Stimulated activated CD4-positive, alpha-beta T cell treated with anti-CD3 and anti-CD28 coated beads, TNF-alpha, amount 100 ng/mL, for 1 hour (primary cell): ENCODE data around the gene HOXA3.

Experiments used
- DNase-seq, 3 donors: peaks; one replicate each; pipeline ENCODE4 v3.0.0-alpha.2; 2020; ENCODE audit warnings: low read depth in 3 of 3, low spot score in 1 of 3

HOXA3 gene

GRCh38 chr7:27145914-27146412 is 6.4 kb downstream of the HOXA3 start:
- DNase-seq, result no peak

DNA sequence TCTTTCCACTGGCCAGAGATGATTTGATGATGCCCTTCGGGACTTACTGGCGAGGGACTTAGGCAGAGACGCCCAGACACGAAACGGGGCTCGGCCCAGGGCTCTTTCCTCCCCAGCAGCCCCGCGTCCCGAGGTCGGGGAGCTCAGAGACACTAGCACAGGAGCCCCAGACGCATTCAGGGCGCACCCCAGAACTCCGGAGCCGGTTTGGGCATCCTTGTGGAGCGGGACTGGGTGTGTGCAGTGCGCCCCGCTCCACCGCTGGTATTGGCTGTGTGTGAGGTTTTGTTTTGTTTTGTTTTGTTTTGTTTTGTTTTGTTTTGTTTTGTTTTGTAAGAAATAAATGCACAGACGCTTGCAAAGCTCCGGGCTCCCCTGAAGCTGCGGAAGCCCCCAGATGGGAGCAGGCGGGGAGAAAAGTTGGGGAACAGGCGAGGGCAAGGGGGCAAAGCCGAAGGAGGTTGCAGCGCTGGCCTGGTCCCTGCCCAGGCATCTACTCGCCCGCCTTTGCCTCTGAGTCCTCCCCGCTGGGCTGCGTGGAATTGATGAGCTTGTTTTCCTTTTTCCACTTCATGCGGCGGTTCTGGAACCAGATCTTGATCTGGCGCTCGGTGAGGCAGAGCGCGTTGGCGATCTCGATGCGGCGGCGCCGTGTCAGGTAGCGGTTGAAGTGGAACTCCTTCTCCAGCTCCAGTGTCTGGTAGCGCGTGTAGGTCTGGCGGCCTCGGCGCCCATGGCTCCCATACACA is 7.0 kb downstream of the HOXA3 start:
- DNase-seq, result no peak

- no peak for DNase-seq
These were observed 7.6 kb downstream of the HOXA3 start for GRCh38 chr7:27144781-27145164.

- no peak for DNase-seq
These were observed 8.2 kb downstream of the HOXA3 start for GRCh38 chr7:27143950-27144780.

DNA sequence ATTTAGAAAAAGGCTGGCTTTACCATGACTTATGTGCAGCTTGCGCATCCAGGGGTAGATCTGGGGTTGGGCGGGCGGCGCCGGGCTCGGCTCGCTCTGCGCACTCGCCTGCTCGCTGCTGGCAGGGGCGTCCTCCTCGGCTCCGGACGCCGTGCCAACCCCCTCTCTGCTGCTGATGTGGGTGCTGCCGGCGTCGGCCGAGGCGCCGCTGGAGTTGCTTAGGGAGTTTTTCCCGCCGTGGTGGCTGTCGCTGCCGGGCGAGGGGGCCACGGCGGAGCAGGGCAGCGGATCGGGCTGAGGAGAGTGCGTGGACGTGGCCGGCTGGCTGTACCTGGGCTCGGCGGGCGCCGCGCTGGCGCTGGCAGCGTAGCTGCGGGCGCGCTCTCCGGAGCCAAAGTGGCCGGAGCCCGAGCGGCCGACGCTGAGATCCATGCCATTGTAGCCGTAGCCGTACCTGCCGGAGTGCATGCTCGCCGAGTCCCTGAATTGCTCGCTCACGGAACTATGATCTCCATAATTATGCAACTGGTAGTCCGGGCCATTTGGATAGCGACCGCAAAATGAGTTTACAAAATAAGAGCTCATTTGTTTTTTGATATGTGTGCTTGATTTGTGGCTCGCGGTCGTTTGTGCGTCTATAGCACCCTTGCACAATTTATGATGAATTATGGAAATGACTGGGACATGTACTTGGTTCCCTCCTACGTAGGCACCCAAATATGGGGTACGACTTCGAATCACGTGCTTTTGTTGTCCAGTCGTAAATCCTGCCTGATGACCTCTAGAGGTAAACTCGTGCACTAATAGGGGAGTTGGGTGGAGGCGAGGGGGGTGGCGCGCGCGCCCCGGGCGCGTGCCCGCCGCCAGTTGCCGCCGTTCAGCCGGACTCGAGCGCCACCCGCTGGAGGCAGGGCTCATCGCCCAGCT is 9.1 kb downstream of the HOXA3 start, which contains the start of gene HOXA5:
Gene HOXA5 (minus strand): TSS at position 659 of the 927 bp plus-strand sequence. CDS start 74 bp downstream, at position 585.
- no peak for DNase-seq

DNA sequence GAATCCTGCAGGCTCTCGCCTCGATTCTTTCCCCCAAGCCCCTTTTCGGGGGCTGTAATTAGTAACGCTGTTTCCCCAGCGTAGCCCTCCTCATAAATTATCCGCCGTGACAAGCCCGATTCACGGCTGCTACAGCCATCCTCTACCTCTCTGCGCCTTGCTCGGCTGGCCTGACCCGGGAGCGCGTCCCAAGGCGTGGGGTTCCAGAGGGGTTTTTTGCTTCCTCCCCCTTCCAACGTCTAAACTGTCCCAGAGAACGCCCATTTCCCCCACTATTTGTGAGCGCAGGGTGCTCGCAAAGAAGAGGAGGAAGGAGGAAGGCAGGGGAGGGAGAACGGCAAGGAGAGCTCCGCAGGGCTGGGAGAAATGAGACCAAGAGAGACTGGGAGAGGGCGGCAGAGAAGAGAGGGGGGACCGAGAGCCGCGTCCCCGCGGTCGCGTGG is 9.8 kb downstream of the HOXA3 start:
- DNase-seq, result no peak

DNA sequence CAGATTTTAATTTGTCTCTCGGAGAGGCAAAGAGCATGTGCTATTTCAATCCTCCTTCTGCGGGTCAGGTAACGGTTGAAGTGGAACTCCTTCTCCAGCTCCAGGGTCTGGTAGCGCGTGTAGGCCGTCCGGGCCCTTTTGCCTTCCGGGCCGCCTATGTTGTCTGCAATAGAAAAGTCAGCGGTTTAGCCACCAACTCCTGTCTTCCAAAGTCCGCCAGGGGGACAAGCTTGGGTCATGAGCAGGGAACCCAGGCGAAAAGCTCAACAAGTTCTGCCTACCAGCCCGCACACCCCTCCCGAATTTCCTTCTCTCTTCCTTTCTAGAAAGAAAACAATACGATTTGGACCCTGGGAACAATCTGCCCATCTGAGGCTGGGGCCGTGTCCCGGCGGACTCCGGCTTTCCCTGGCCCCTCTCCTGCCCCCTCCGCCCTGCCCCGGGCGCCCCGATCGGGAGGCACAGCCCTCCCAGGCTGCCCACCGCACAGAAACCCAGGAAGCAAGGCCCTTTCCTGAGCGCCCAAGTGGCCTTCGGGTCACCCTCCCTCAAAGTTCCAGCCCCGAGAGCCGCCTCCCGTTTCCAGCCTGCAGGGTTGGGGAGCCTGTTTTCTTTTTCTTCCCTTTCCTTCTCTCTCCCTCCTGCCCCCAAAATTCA is 10.3 kb downstream of the HOXA3 start:
- DNase-seq, result no peak

DNA sequence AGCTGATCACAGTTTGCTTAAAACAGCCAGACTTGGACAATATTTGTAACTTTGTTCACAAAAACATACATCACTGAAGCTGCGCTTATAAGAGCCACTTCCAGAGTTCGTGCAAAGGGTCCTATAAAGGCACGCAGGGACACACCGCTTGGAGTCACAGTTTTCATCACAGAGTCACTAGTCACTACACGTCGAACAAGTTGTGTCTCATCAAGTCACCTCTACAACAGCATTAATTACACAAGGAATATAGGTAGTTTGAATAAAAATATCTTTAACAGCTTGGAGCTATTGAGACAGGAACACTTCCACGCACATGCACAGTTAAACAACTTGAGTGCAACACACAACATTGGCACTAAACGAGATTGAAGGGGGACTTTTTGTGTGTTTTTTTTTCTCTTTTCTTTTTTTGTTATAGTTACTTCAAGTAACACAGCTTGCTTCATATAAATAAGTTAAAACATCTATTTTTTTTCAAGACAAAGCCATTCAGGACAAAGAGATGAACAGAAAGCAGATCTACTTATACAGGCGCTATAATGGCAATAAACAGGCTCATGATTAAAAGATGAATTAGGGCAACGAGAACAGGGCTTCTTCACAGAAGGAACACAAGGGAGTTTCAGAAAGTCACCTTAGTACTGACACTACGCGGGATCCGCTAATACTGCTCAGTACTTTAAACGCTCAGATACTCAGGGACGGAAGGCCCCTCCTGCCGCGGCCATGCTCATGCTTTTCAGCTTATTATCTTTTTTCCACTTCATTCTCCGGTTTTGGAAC is 11.1 kb downstream of the HOXA3 start:
- DNase-seq, result no peak

GRCh38 chr7:27140126-27140857 is 12.1 kb downstream of the HOXA3 start:
- no peak for DNase-seq

DNA sequence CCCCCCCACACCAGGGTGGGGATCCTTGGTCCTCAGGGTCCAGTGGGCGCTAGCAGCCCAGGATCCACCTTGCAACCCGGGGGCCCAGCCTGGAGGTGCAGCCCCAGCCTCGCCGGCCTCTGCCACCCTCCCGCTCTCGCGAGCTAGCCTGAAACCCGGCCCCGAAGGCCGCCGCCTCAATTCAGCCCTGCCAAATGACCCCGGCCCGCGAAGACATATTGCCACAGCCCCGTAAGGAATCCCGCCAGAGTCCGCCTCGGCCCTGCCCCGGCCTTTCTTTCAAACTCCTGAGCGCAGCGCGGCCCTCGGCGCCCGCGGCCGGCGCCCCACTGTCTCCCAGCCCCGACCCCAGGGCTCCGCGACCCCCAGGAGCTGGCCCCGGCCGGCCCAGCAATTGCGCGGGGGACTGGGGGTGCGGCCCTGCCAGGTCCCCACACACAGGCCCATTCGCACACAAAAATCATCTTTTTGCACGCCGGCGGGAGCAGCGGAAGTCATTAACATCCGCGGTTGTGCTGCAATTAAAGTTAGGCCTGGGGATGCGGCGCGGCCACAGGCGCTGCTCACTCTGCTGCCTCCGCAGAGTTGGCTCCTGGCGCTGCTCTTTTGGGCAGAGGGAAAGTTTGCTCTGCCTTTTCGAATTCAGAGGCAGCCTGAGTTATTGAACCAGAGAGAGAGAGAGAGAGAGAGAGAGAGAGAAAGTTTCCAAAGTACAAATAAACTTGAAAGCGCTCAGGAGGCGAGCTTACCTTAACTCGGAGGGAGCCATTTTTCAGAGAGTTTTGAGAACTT is 12.9 kb downstream of the HOXA3 start:
- DNase-seq, result no peak

- no peak for DNase-seq
These were observed 13.4 kb downstream of the HOXA3 start for GRCh38 chr7:27138985-27139333.

GRCh38 chr7:27138472-27138871 is 13.9 kb downstream of the HOXA3 start:
- DNase-seq, result no peak

- no peak for DNase-seq
These were observed 14.6 kb downstream of the HOXA3 start for GRCh38 chr7:27137640-27138315.

DNA sequence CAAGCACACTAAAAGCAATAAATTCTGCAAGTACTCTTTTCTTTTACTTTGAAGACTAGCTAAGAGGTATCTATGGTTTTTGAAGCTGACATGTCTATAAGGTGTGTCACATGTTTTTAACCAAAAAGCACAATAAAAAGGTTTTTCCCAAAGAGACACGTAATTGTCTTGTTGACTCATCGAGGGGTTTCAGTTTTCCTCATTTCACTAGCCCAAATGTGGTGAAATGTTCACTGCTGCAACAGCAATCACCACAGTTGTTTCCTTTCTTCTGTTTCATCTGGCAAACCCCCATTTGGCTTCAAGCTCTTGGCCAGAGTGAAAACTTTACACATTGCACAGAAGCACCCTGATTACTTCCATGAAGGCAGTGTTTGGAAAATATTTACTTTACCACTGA is 18.0 kb downstream of the HOXA3 start:
- no peak for DNase-seq

GRCh38 chr7:27133409-27134231 is 18.8 kb downstream of the HOXA3 start:
- no peak for DNase-seq

DNA sequence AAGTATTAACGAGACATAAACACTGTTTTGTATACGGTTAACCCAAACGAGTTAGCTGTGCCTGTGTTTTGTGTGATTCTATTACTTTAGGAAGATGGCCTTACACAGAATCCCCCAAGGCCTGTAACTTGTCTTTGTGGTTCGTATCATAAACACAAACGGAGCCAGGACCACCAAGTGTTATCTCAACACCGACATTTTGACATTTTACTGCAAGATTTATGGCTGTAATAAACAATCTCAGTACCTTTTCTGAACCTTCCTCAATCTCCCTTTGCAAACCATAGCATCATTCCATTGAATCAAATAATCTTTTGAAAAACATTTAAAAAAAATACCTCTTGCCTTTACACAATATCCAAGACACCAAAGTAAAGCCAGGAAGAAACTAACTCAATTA is 19.4 kb downstream of the HOXA3 start:
- DNase-seq, result no peak

DNA sequence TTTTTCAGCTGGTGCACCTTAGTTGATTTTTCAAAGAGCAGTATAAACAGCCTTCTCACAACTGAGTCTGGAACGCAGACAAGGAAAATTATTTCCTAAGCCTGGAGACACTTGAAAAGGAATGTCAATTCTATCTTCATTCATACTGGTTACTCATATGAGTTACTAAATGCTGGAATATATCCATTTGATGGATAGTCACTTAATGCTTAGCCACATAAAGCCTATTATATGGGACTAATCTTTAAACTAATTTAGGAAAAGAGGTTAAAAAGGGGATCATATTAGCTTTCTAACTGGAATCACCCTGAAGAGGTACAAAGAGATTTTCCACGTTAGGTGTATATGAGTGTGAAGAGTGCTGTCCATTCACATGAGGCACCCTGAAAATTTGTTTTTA is 20.2 kb downstream of the HOXA3 start:
- DNase-seq, result no peak
